HG03139 (cell line): ENCODE measurements around the gene RBM45.
"Not testable (repeated sequence)": the region's sequence is repeated elsewhere in the genome, so short reads cannot be mapped to it uniquely, and the experiment has no call there.

Source experiments
- ATAC-seq: cut with Tn5 transposase; IDR thresholded peaks from one replicate; pipeline ENCODE4 v1.9.1; 2021; ENCODE audit not compliant: unreplicated experiment

The RBM45 gene

GRCh38 chr2:178112202-178113152, at the start of gene RBM45:
TSS of gene RBM45 (plus strand) at chr2:178112437. CDS start at chr2:178112547, 110 bp downstream.
- peak; percentile 95 for ATAC-seq

- no peak for ATAC-seq
Measured at GRCh38 chr2:178066324-178066723, 45.9 kb upstream of the RBM45 start.

GRCh38 chr2:178066890-178067669, 45.2 kb upstream of the RBM45 start:
- ATAC-seq: no peak

GRCh38 chr2:178068823-178069454, 43.3 kb upstream of the RBM45 start:
- ATAC-seq: no peak

GRCh38 chr2:178069551-178069950, 42.7 kb upstream of the RBM45 start:
- no peak for ATAC-seq

GRCh38 chr2:178070824-178071223, 41.4 kb upstream of the RBM45 start:
- ATAC-seq: no peak

GRCh38 chr2:178072000-178072382, 40.2 kb upstream of the RBM45 start:
- ATAC-seq: no peak

GRCh38 chr2:178072383-178073301, 39.6 kb upstream of the RBM45 start, which contains the start of gene PDE11A:
TSS of gene PDE11A (minus strand) at chr2:178072777. CDS start at chr2:178072437, 340 bp downstream.
- peak; percentile 80 for ATAC-seq

- ATAC-seq: no peak
Measured at GRCh38 chr2:178074123-178075005, 37.9 kb upstream of the RBM45 start.

- ATAC-seq: no peak
Measured at GRCh38 chr2:178075006-178075326, 37.3 kb upstream of the RBM45 start.

- ATAC-seq: no peak
Measured at GRCh38 chr2:178076130-178076529, 36.1 kb upstream of the RBM45 start.

- not testable (repeated sequence) for ATAC-seq
Measured at GRCh38 chr2:178079279-178079678, 33.0 kb upstream of the RBM45 start.

- ATAC-seq: no peak
Measured at GRCh38 chr2:178082408-178083045, 29.7 kb upstream of the RBM45 start.

GRCh38 chr2:178084273-178084672, 28.0 kb upstream of the RBM45 start:
- ATAC-seq: no peak

GRCh38 chr2:178088774-178089270, 23.4 kb upstream of the RBM45 start:
- ATAC-seq: no peak

GRCh38 chr2:178093471-178093870, 18.8 kb upstream of the RBM45 start:
- no peak for ATAC-seq

- ATAC-seq: no peak
Measured at GRCh38 chr2:178101321-178102079, 10.7 kb upstream of the RBM45 start.

- ATAC-seq: no peak
Measured at GRCh38 chr2:178105566-178105965, 6.7 kb upstream of the RBM45 start.
